HG03457 (cell line): ENCODE measurements around the gene TMEM131.
"Not testable (repeated sequence)": the region's sequence is repeated elsewhere in the genome, so short reads cannot be mapped to it uniquely, and the experiment has no call there.

Experiments used
- ATAC-seq: cut with Tn5 transposase; IDR thresholded peaks from one replicate; pipeline ENCODE4 v1.9.1; 2021; ENCODE audit warnings: moderate number of reproducible peaks; ENCODE audit not compliant: unreplicated experiment

The TMEM131 gene

DNA sequence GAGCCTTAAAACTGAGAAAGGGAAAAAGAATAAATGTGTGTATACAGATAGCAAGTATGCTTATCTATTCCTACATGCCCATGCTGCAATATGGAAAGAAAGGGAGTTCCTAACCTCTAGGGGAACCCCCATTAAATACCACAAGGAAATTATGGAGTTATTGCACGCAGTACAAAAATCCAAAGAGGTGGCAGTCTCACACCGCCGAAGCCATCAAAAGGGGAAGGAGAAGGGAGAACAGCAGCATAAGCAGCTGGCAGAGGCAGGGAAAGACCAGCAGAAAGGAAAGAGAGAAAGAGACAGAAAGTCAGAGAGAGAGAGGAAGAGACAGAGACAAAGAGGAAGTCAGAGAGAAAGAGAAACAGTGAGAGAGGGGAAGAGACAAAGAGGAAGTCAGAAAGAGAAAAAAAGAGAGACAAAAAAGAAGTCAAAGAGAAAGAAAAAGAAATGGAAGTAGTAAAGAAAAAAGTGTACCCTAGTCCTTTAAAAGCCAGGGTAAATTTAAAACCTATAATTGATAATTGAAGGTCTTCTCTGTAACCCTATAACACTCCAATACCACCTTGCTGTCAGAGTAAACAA, 169.4 kb downstream of the TMEM131 start:
- ATAC-seq = not testable (repeated sequence)

DNA sequence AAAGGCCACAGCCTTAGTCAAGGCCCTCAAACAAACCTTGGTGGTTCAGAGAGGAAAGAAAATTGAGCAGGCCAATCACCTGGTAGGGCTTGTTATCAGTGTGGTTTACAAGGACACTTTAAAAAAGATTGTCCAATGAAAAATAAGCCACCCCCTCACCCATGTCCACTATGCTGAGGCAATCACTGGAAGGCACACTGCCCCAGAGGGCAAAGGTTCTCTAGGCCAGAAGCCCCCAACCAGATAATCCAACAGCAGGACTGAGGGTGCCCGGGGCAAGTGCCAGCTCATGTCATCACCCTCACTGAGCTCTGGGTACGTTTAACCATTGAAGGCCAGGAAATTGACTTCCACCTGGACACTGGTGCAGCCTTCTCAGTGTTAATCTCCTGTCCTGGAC, 171.7 kb downstream of the TMEM131 start:
- ATAC-seq = not testable (repeated sequence)

DNA sequence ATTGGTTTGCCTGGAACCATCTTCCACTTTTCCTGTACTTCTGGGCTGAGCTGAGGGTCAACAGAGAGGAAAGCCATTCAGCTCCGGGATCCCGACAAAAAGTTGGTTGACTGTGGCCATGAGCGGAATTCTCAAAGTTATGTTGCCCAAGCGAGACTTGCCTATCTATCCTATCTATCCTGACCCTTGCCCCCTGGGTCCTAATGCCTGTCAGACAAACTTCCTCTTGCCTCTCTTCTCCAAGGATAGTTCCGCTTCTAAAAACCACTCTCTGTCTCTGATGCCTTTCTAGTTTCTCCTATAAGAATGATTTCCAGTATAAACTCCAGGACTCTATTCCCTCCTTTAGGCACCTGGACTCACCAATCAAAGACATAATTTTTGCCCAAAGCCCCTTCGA, 173.9 kb downstream of the TMEM131 start:
- not testable (repeated sequence) for ATAC-seq

DNA sequence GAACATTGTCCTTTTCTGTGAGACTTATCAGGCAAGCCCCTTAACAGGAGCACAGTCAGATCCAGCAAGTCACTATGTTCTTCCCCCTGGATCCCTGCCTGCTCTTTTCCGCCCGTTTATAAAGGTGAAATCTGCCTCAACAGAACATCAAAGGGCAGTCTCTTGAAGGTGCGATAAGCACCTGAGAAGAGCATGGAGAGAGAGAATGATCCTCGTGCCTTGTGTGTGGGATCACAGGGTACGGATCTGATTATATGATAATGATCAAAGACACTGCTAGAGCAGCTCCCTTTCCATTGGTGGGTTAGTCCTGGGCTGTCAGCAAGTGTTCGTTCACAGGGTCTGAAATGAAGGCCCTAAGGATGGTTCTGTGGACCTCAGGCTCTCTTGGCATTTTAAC, 176.0 kb downstream of the TMEM131 start:
- ATAC-seq = no peak

DNA sequence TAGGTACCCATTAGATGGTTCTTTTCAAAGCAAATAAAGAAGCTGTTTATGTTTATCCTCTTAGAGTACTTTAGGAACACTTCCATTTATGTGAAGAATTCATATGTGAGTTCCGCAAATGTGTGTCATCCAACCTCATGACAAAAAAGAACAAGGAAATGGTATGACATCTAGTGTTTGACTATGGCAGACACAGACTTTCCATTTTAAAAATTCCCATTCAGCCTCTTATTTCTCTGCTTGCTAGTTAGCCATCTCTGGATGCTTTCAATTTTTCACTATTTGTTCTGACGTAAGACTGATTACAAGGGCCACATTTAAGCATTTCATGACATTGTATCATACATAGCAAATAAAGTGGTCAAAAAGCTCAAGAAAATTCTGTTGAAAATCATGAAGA, 179.3 kb downstream of the TMEM131 start:
- no peak for ATAC-seq

DNA sequence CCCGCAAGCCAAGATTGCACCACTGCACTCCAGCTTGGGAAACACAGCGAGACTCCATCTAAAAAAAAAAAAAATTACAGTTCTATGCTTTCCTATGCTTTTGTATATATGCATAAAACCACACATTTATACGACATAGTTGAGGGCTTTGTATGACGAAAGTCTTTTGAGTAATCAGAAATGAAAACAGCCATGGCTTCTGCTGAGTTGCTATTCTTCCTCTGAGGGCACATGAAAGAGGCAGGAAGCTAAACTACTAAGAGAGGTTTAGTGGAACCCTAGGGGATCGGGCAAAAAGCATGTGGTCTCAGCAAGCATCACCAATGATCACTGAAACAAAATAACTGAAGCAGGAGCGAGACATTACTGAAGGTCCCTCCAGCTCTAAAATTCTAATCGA, 182.8 kb downstream of the TMEM131 start:
- ATAC-seq = no peak

GRCh38 chr2:97808816-97809215, 186.9 kb downstream of the TMEM131 start:
- no peak for ATAC-seq

- no peak for ATAC-seq
These were observed 188.8 kb downstream of the TMEM131 start for GRCh38 chr2:97806738-97807618.

DNA sequence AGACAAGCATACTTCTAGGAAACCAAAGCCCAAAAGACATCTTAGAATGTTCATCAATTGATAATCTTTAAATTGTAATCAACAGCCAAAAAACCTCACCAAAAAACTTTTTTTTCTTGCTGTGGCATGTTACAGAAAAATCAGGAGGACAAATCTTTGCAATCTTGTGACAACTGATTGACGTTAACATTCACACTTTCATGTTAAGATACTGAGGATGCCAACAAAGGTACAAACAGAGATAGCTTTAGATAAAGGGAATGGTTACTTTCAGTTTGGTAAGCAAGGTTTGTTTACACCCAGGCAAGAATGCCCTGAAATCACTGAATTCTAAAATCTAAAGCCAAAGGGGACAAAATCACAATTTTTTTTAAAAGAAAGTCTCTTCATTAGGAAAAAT, 190.0 kb downstream of the TMEM131 start:
- no peak for ATAC-seq

GRCh38 chr2:97801028-97801427, 194.7 kb downstream of the TMEM131 start:
- ATAC-seq = no peak

GRCh38 chr2:97798416-97798815, 197.3 kb downstream of the TMEM131 start:
- no peak for ATAC-seq

- no peak for ATAC-seq
These were observed 198.4 kb downstream of the TMEM131 start for GRCh38 chr2:97797355-97797754.

- no peak for ATAC-seq
These were observed 199.2 kb downstream of the TMEM131 start for GRCh38 chr2:97796465-97797126.

DNA sequence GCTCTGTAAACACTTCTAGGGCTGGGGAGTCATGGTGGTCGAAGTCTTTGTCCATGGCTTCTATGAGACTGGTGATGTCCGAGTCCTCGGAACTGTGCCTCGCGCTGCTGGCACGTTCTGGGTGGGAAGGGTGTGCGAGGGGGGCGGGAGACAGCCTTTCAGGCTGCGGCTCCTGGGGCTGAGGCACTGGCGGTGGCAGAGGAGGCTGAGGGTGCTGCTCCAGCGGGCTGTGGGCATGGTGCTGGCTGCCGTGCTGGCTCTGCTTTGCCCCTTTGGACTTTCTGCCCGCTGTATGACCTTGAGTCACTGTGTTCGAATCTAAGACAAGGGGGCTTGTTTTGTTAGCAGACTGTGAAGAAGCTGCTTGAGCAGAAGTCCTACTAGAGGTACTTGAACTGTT, 203.3 kb downstream of the TMEM131 start:
- no peak for ATAC-seq

- no peak for ATAC-seq
These were observed 206.6 kb downstream of the TMEM131 start for GRCh38 chr2:97788986-97789644.

DNA sequence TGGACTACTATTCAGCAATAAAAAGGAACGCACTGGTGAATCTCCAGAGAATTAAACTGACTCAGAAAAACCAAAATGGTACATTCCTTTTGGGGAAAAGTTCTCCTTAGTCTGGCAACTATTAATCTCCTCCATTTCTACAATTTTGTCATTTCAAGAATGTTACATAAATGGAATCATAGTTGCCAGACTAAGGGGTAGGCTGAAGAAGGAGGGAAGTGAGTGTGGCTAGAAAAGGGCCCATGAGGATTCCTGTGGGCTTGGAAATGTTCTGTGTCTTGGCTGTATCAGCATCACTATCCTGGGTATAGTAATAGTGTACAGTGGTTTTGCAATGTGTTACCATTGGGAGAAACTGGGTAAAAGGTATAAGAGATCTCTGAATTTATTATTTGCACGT, 209.9 kb downstream of the TMEM131 start:
- ATAC-seq = no peak

DNA sequence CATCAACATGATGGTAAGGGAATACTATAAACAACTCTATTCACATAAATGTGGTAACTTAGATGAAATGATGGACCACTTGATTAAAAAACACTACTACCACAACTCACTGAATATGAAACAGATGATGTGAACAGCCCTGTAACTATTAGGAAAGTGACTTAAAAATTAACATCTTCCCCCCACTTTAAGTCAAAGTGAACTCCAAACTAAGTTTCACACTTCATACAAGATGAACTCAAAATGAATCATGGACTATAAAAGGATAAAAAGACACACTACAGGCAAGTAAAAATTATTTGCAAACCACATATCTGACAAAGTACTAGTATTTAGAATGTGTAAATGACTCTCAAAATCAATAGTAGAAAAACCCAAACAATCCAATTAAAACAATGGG, 210.8 kb downstream of the TMEM131 start:
- no peak for ATAC-seq

GRCh38 chr2:97781981-97782380, 213.8 kb downstream of the TMEM131 start:
- no peak for ATAC-seq

GRCh38 chr2:97779141-97779540, 216.6 kb downstream of the TMEM131 start:
- no peak for ATAC-seq

- ATAC-seq = no peak
These were observed 220.7 kb downstream of the TMEM131 start for GRCh38 chr2:97775074-97775473.

DNA sequence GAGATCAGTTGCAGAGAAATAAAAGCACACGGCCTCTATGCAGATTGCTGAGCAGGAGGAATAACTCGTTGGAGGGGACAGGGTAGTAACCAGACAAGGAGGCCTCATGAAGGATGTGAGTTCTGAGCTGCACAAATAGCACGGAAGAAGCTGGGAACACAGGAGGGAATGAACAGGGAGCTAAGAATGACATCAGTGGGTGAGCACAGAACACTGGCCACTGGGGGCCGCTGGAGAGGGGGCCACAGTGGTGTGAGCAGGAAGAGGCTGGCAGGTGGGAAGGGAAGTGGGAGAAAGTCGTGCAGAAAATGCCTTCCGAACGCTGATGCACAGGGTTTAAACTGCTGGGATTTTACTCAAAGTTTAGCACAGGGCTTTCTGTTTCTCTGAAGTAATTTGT, 221.3 kb downstream of the TMEM131 start:
- no peak for ATAC-seq
